Activated naive CD8-positive, alpha-beta T cell (primary cell): ENCODE results near the gene NEFH.
A peak's percentile ranks its signal among the peaks of the same experiment; 100 is the strongest.

Experiments
- H3K27ac Mint-ChIP-seq: one replicate; pipeline ENCODE4 v1.8.0; 2021; ENCODE audit warnings: mixed read lengths
- H3K27me3 Mint-ChIP-seq: one replicate; pipeline ENCODE4 v1.8.0; 2021; ENCODE audit warnings: mixed read lengths
- H3K36me3 Mint-ChIP-seq: one replicate; pipeline ENCODE4 v1.8.0; 2021; ENCODE audit warnings: mixed read lengths
- H3K4me1 Mint-ChIP-seq: one replicate; pipeline ENCODE4 v1.8.0; 2021; ENCODE audit warnings: low read depth, mixed read lengths
- H3K4me3 Mint-ChIP-seq: one replicate; pipeline ENCODE4 v1.8.0; 2021; ENCODE audit warnings: mild to moderate bottlenecking, mixed read lengths
- H3K9me3 Mint-ChIP-seq: one replicate; pipeline ENCODE4 v1.8.0; 2021; ENCODE audit warnings: low read depth, mixed read lengths

Gene NEFH

GRCh38 chr22:29450222-29450621 is 29.8 kb upstream of the NEFH start:
- no peaks in the 10 kb centered on the region for H3K27me3 Mint-ChIP-seq
- no peaks in the 10 kb centered on the region for H3K4me1 Mint-ChIP-seq
- H3K9me3 Mint-ChIP-seq, result no peaks in the 10 kb centered on the region
- no peak overlapping the region for H3K27ac Mint-ChIP-seq
- H3K4me3 Mint-ChIP-seq, result no peak overlapping the region
- H3K36me3 Mint-ChIP-seq, result no peaks in the 10 kb centered on the region

- H3K9me3 Mint-ChIP-seq, result no peaks in the 10 kb centered on the region
- no peaks in the 10 kb centered on the region for H3K27me3 Mint-ChIP-seq
- H3K36me3 Mint-ChIP-seq, result no peaks in the 10 kb centered on the region
- no peak overlapping the region for H3K4me3 Mint-ChIP-seq
- no peak overlapping the region for H3K27ac Mint-ChIP-seq
- no peaks in the 10 kb centered on the region for H3K4me1 Mint-ChIP-seq
Observed at GRCh38 chr22:29451863-29452262, 28.2 kb upstream of the NEFH start.

- Mint-ChIP-seq H3K36me3 (no peaks in the 10 kb centered on the region), H3K9me3 (no peaks in the 10 kb centered on the region), H3K27ac (no peak overlapping the region), H3K27me3 (no peaks in the 10 kb centered on the region), H3K4me1 (no peaks in the 10 kb centered on the region), H3K4me3 (no peak overlapping the region)
Observed at GRCh38 chr22:29454276-29454675, 25.7 kb upstream of the NEFH start.

- no peaks in the 10 kb centered on the region for H3K27me3 Mint-ChIP-seq
- H3K4me1 Mint-ChIP-seq, result no peaks in the 10 kb centered on the region
- no peaks in the 10 kb centered on the region for H3K9me3 Mint-ChIP-seq
- H3K27ac Mint-ChIP-seq, result no peak overlapping the region
- no peak overlapping the region for H3K4me3 Mint-ChIP-seq
- no peaks in the 10 kb centered on the region for H3K36me3 Mint-ChIP-seq
Observed at GRCh38 chr22:29456211-29456671, 23.8 kb upstream of the NEFH start.

GRCh38 chr22:29457730-29458129 is 22.3 kb upstream of the NEFH start:
- Mint-ChIP-seq H3K36me3 (no peaks in the 10 kb centered on the region), H3K9me3 (no peaks in the 10 kb centered on the region), H3K27ac (no peak overlapping the region)

GRCh38 chr22:29458551-29458950 is 21.5 kb upstream of the NEFH start:
- no peak overlapping the region for H3K4me3 Mint-ChIP-seq
- H3K4me1 Mint-ChIP-seq, result no peaks in the 10 kb centered on the region
- H3K36me3 Mint-ChIP-seq, result no peaks in the 10 kb centered on the region
- no peak overlapping the region for H3K27ac Mint-ChIP-seq
- H3K9me3 Mint-ChIP-seq, result no peaks in the 10 kb centered on the region
- H3K27me3 Mint-ChIP-seq, result no peaks in the 10 kb centered on the region

More at GRCh38 chr22:29457730-29458129, 22.3 kb upstream of the NEFH start:
- H3K4me3 Mint-ChIP-seq, result no peak overlapping the region
- H3K4me1 Mint-ChIP-seq, result no peaks in the 10 kb centered on the region
- no peaks in the 10 kb centered on the region for H3K27me3 Mint-ChIP-seq

GRCh38 chr22:29459773-29460172 is 20.2 kb upstream of the NEFH start:
- Mint-ChIP-seq H3K27ac (no peak overlapping the region), H3K4me3 (no peak overlapping the region)

GRCh38 chr22:29461263-29461662 is 18.8 kb upstream of the NEFH start:
- Mint-ChIP-seq H3K27me3 (no peaks in the 10 kb centered on the region), H3K9me3 (no peaks in the 10 kb centered on the region), H3K4me3 (no peak overlapping the region), H3K4me1 (no peaks in the 10 kb centered on the region), H3K27ac (no peak overlapping the region), H3K36me3 (no peaks in the 10 kb centered on the region)

More at GRCh38 chr22:29459773-29460172, 20.2 kb upstream of the NEFH start:
- Mint-ChIP-seq H3K4me1 (no peaks in the 10 kb centered on the region), H3K9me3 (no peaks in the 10 kb centered on the region), H3K36me3 (no peaks in the 10 kb centered on the region), H3K27me3 (no peaks in the 10 kb centered on the region)

GRCh38 chr22:29463629-29464028 is 16.4 kb upstream of the NEFH start:
- Mint-ChIP-seq H3K36me3 (no peaks in the 10 kb centered on the region), H3K27ac (no peak overlapping the region), H3K4me3 (no peak overlapping the region), H3K4me1 (no peaks in the 10 kb centered on the region), H3K27me3 (no peaks in the 10 kb centered on the region), H3K9me3 (no peaks in the 10 kb centered on the region)

- no peaks in the 10 kb centered on the region for H3K9me3 Mint-ChIP-seq
- H3K27me3 Mint-ChIP-seq, result peaks cover 3% of the 10 kb centered on the region
- H3K4me3 Mint-ChIP-seq, result no peak overlapping the region
- H3K4me1 Mint-ChIP-seq, result no peaks in the 10 kb centered on the region
- H3K36me3 Mint-ChIP-seq, result no peaks in the 10 kb centered on the region
- no peak overlapping the region for H3K27ac Mint-ChIP-seq
Observed at GRCh38 chr22:29464581-29464980, 15.4 kb upstream of the NEFH start.

- Mint-ChIP-seq H3K4me3 (peak overlapping the region; percentile 61), H3K27me3 (peaks cover 7% of the 10 kb centered on the region), H3K36me3 (no peaks in the 10 kb centered on the region), H3K9me3 (no peaks in the 10 kb centered on the region), H3K27ac (no peak overlapping the region), H3K4me1 (peaks cover 3% of the 10 kb centered on the region)
Observed at GRCh38 chr22:29469755-29470154, 10.3 kb upstream of the NEFH start.

GRCh38 chr22:29470159-29470855 is 9.7 kb upstream of the NEFH start:
- Mint-ChIP-seq H3K27ac (no peak overlapping the region), H3K4me3 (peak overlapping the region; percentile 61), H3K4me1 (peaks cover 3% of the 10 kb centered on the region), H3K36me3 (no peaks in the 10 kb centered on the region), H3K9me3 (no peaks in the 10 kb centered on the region), H3K27me3 (peaks cover 7% of the 10 kb centered on the region)

GRCh38 chr22:29473001-29473400 is 7.0 kb upstream of the NEFH start:
- Mint-ChIP-seq H3K27ac (no peak overlapping the region), H3K36me3 (no peaks in the 10 kb centered on the region), H3K9me3 (no peaks in the 10 kb centered on the region), H3K4me3 (no peak overlapping the region), H3K4me1 (peaks cover 3% of the 10 kb centered on the region), H3K27me3 (peaks cover 11% of the 10 kb centered on the region)

- peaks cover 20% of the 10 kb centered on the region for H3K27me3 Mint-ChIP-seq
- H3K27ac Mint-ChIP-seq, result no peak overlapping the region
- no peaks in the 10 kb centered on the region for H3K36me3 Mint-ChIP-seq
- peaks cover 11% of the 10 kb centered on the region for H3K4me1 Mint-ChIP-seq
- H3K9me3 Mint-ChIP-seq, result no peaks in the 10 kb centered on the region
- H3K4me3 Mint-ChIP-seq, result no peak overlapping the region
Observed at GRCh38 chr22:29475550-29475949, 4.5 kb upstream of the NEFH start.

GRCh38 chr22:29476116-29476515 is 3.9 kb upstream of the NEFH start:
- H3K27ac Mint-ChIP-seq, result no peak overlapping the region
- no peak overlapping the region for H3K4me3 Mint-ChIP-seq

GRCh38 chr22:29477723-29478318 is 2.2 kb upstream of the NEFH start:
- H3K36me3 Mint-ChIP-seq, result no peaks in the 10 kb centered on the region
- H3K27me3 Mint-ChIP-seq, result peaks cover 22% of the 10 kb centered on the region
- H3K27ac Mint-ChIP-seq, result no peak overlapping the region
- no peak overlapping the region for H3K4me3 Mint-ChIP-seq
- H3K4me1 Mint-ChIP-seq, result peaks cover 14% of the 10 kb centered on the region
- no peaks in the 10 kb centered on the region for H3K9me3 Mint-ChIP-seq

More at GRCh38 chr22:29476116-29476515, 3.9 kb upstream of the NEFH start:
- H3K9me3 Mint-ChIP-seq, result no peaks in the 10 kb centered on the region
- peaks cover 9% of the 10 kb centered on the region for H3K4me1 Mint-ChIP-seq
- peaks cover 19% of the 10 kb centered on the region for H3K27me3 Mint-ChIP-seq
- no peaks in the 10 kb centered on the region for H3K36me3 Mint-ChIP-seq
